ENCODE measurements around the gene CRHR2. TPM values are rescaled to one million over a fixed set of nuclear protein-coding genes. Genes with fewer than 3 reads are reported as not detected.

The CRHR2 gene
- polyA plus RNA-seq, 3 donors, result 0.21 to 1.1 (median 0.22) TPM

GRCh38 chr7:30661926-30662325 is 20.3 kb downstream of the CRHR2 start:
- 83 to 91% (median 85%) methylated on average over 6 of the region's 6 CpGs for WGBS, 3 donors
- no peak overlapping the region for H3K27ac ChIP-seq (ENCODE audit: low read depth, low read length)

GRCh38 chr7:30660331-30661255 is 21.7 kb downstream of the CRHR2 start:
- WGBS, 3 donors, result 74 to 83% (median 81%) methylated on average over 16 of the region's 16 CpGs
- H3K27ac ChIP-seq (ENCODE audit: low read depth, low read length), result no peak overlapping the region

- no peak overlapping the region for H3K27ac ChIP-seq (ENCODE audit: low read depth, low read length)
- 78 to 87% (median 87%) methylated on average over 3 of the region's 3 CpGs for WGBS, 3 donors
Measured at GRCh38 chr7:30659312-30659711, 22.9 kb downstream of the CRHR2 start.

GRCh38 chr7:30658479-30659074 is 23.7 kb downstream of the CRHR2 start:
- no peak overlapping the region for H3K27ac ChIP-seq (ENCODE audit: low read depth, low read length)
- 48 to 80% (median 61%) methylated on average over 3 of the region's 3 CpGs for whole genome bisulfite sequencing, 3 donors

- no peak overlapping the region for H3K27ac ChIP-seq (ENCODE audit: low read depth, low read length)
- 90 to 95% (median 95%) methylated on average over 2 of the region's 2 CpGs for WGBS, 3 donors
Measured at GRCh38 chr7:30657131-30657530, 25.1 kb downstream of the CRHR2 start.

- H3K27ac ChIP-seq (ENCODE audit: low read depth, low read length), result no peak overlapping the region
- WGBS, 3 donors, result 82 to 86% (median 85%) methylated on average over 20 to 21 of the region's 21 CpGs
Measured at GRCh38 chr7:30656006-30656957, 26.0 kb downstream of the CRHR2 start.

- H3K27ac ChIP-seq (ENCODE audit: low read depth, low read length), result no peak overlapping the region
- 91 to 92% (median 92%) methylated on average over 22 of the region's 22 CpGs for WGBS, 3 donors
Measured at GRCh38 chr7:30655096-30655970, 26.9 kb downstream of the CRHR2 start.

- WGBS, 3 donors, result 94% methylated on average over 15 of the region's 15 CpGs
- H3K27ac ChIP-seq (ENCODE audit: low read depth, low read length), result no peak overlapping the region
Measured at GRCh38 chr7:30654296-30655090, 27.8 kb downstream of the CRHR2 start.

- WGBS, 3 donors, result 86 to 93% (median 89%) methylated on average over 18 to 19 of the region's 19 CpGs
- no peak overlapping the region for H3K27ac ChIP-seq (ENCODE audit: low read depth, low read length)
Measured at GRCh38 chr7:30652698-30653641, 29.3 kb downstream of the CRHR2 start.

GRCh38 chr7:30652132-30652531 is 30.1 kb downstream of the CRHR2 start:
- H3K27ac ChIP-seq (ENCODE audit: low read depth, low read length), result no peak overlapping the region
- 81 to 89% (median 86%) methylated on average over 7 of the region's 7 CpGs for WGBS, 3 donors

- 88 to 96% (median 95%) methylated on average over 7 of the region's 7 CpGs for WGBS, 3 donors
- H3K27ac ChIP-seq (ENCODE audit: low read depth, low read length), result no peak overlapping the region
Measured at GRCh38 chr7:30650421-30650808, 31.8 kb downstream of the CRHR2 start.

- 84 to 93% (median 88%) methylated on average over 13 of the region's 13 CpGs for WGBS, 3 donors
Measured at GRCh38 chr7:30649717-30650420, 32.4 kb downstream of the CRHR2 start.

GRCh38 chr7:30648744-30649540 is 33.3 kb downstream of the CRHR2 start:
- WGBS, 3 donors, result 88 to 92% (median 92%) methylated on average over 15 of the region's 15 CpGs
- no peak overlapping the region for H3K27ac ChIP-seq (ENCODE audit: low read depth, low read length)

More at GRCh38 chr7:30649717-30650420, 32.4 kb downstream of the CRHR2 start:
- H3K27ac ChIP-seq (ENCODE audit: low read depth, low read length), result no peak overlapping the region

- 80 to 91% (median 88%) methylated on average over 10 of the region's 10 CpGs for WGBS, 3 donors
- H3K27ac ChIP-seq (ENCODE audit: low read depth, low read length), result no peak overlapping the region
Measured at GRCh38 chr7:30647589-30648364, 34.5 kb downstream of the CRHR2 start.
